Muscle of back (tissue), 11 donors: Measurements from ENCODE around the gene HSF5. TPM values are rescaled to one million over a fixed set of nuclear protein-coding genes. Genes with fewer than 3 reads are reported as not detected.

ENCODE experiments used
- DNase-seq, 3 donors: peaks; one replicate each; pipeline versions ENCODE4 v3.0.0 to v3.0.0-alpha.2; 2013
- polyA plus RNA-seq, 10 donors: library from polyadenylated mRNA; unstranded; fragments of 120-200 nt; gene quantifications; one replicate each; pipeline ENCODE4 v1.2.1, GENCODE V29; 2013; ENCODE audit not compliant: insufficient read length in 10 of 10

The HSF5 gene
- polyA plus RNA-seq, 10 donors = 0.05 to 0.25 (median 0.14) TPM

- no peak for DNase-seq
These were observed 117.9 kb downstream of the HSF5 start for GRCh38 chr17:58370309-58370708.

Other genes with a start within 250 kb of the HSF5 start
- under 1 TPM in 9 of 10 donors, not detected in 1; 0.07 to 0.29 (median 0.17) TPM for gene LPO, start 249.8 kb downstream of the HSF5 start, polyA plus RNA-seq
- gene MPO, start 207.5 kb downstream of the HSF5 start, polyA plus RNA-seq = 10 to 100 TPM in 3 of 10 donors, 1 to 10 TPM in 7; 4.1 to 17.8 (median 7.6) TPM
- 1 to 10 TPM; 3.3 to 6.8 (median 4.3) TPM for gene TSPOAP1, start 159.6 kb downstream of the HSF5 start, polyA plus RNA-seq
- gene SUPT4H1, start 136.2 kb downstream of the HSF5 start, polyA plus RNA-seq = 10 to 100 TPM; 68.9 to 98.0 (median 82.9) TPM
- gene RNF43, start 70.9 kb downstream of the HSF5 start, polyA plus RNA-seq = 1 to 10 TPM in 2 of 10 donors, under 1 TPM in 7, not detected in 1; 0.04 to 3.1 (median 0.11) TPM
- gene MTMR4, start 26.2 kb upstream of the HSF5 start, polyA plus RNA-seq = 10 to 100 TPM; 14.0 to 28.1 (median 22.4) TPM
- gene TEX14, start 203.6 kb upstream of the HSF5 start, polyA plus RNA-seq = 1 to 10 TPM; 2.4 to 5.2 (median 3.7) TPM
- gene RAD51C, start 204.2 kb upstream of the HSF5 start, polyA plus RNA-seq = 10 to 100 TPM; 24.8 to 38.0 (median 28.7) TPM